GM18870 (cell line): Measurements from ENCODE around the gene CLCNKA.
"Not testable (repeated sequence)": the region's sequence is repeated elsewhere in the genome, so short reads cannot be mapped to it uniquely, and the experiment has no call there.

Source experiments
- ATAC-seq: cut with Tn5 transposase; IDR thresholded peaks from one replicate; pipeline ENCODE4 v1.9.1; 2021; ENCODE audit warnings: moderate library complexity; ENCODE audit not compliant: unreplicated experiment

CLCNKA gene

DNA sequence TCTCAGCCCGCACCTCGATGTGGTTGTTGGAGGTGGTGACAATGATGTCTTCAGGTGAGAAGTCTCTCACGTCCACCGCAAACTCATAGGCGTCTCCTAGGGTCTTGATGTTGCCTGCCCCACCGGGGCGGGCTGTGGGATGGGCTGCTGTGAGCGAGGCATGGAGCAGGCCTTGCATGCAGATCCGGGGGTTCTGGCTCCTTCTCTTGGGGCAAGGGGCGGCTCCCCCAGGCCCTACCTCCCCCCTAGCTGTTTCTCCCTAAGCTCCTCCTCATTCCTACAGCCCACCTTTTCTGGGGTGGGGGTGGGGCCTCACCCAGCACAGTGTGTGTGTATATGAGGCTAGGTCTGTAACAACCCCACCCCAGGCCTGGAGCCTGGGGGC, 4.8 kb upstream of the CLCNKA start:
- no peak for ATAC-seq

DNA sequence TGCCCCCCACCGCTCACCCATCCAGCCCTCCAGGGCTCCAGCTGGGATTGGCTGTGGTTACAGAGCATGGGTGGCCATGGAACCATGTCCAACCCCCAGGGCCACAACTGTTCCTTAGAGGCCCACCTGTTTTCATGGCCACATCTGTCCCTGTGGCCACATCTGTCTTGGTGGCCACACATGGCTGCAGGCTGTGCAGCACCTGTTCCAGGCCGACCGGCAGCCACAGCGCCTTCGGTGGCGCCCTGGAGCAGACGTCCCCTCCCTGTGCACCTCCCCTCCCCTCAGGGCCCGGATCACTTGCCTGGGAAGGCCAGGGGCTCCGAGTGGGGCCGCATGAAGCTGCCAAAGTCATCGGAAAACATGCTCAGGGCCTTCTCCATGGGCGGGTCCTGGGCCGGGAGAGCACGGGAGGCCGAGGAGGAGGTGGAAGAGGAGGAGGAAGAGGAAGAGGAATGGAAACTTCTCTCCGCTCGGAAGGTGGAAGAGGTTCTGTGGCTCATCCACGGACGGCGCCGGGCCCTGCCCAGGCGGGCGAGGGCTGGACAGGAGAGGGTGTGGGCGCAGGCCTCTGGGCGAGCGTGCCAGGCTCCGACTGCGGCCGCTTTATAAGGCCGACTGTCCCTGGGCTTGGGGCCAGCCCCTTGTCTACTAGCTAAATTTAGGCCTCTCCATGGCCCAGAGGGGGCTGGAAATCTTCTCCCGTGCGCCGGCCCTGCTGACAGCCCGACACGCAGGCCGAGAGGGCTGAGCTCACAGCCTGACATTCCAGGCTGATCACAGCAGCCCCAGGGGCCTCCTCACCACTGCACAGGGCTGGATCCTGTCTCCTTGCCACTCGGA, 4.2 kb upstream of the CLCNKA start, which contains the start of gene HSPB7:
Gene HSPB7 (minus strand): TSS at position 583 of the 843 bp plus-strand sequence. CDS start 80 bp downstream, at position 503.
- ATAC-seq, result no peak

DNA sequence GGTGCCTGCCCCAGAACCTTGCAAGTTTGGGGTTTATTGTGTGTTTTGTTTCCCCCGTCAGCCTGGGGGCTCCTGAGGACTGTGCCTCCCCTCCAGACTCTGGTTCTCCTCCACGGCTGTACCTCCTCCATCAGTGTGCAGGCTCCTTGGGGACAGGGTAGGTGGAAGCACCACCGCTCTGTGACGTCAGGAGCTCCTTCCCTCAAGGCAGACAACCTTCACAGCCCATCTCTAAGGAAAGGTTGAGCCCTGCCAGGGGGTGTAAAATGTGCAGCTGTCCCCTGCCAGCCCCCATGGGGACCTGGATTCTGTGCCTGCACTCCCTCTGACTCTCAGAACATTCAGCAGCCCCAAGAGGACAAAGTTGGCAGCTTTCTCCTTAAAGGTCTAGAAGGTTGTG, 3.5 kb upstream of the CLCNKA start:
- no peak for ATAC-seq

DNA sequence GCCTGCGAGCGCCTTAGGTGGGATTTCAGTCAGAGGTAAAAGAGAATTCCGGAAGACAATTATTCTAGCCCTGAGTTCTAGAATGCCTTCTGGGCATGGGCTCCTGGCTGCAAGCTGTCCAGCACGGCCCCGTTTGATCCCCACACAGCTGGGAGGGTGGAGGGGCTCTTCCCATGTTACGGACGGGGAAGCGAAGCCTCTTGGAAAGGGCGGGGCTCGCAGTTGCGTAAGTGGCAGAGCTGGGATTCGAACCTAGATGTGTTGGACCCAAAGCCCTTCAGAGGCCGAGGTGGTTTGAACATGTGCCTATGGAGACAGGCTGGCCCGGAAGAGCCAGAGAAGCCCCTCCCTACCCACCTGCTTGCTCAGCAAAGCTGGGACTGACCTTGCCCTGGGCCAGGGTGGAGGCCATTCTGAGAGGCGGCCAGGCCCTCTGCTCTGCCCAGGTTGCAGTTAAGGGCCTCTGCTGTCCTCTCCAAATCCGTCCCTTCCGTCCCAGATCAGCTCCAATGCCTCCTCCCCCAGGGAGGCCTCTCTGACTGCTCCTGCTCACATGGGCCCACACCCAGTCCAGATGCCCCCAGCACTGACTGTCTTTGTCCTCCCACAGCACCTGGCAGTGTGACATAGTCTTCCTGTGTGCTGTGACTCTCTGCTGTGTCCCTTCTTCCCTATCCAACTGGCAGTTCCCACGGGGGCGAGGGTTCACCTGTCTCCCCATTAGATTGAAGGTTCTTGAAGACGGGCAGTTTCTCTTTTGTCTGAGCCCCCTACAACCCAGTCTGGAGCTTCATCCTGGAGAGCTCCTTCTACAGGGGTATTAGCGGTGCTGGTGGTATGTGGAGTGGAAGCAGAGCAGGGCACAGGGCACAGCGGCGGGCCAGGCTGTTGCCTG, 2.8 kb upstream of the CLCNKA start:
- ATAC-seq, result no peak

DNA sequence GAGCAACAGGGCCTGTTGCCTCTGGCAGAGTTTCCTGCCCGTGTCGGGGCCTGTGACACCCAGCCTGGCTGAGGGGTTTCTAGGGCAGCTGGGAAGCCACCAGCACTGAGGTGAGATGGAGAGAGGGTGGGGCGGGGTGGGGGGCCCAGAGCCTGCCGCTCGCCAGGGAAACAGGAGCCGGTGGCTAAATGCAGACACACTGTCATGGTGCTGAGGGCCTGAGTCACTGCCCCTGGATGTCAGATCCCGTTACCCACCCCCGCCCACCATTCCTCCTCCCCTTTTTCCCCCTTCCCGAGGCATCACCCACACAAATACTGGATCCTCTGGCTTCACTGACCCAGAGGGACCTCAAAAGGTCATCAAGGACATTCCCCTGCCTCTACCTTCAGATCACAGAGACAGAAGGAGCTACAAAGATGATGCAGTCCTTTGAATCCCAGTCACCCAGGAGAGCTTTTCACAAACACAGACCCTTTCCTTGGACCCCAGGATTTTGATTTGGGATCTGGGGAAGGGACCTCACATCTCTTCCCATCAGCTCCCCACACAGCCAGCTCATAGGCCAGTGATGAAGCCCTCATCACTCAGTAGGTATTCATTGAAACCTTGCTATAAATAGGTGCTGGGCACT, 2.1 kb upstream of the CLCNKA start:
- ATAC-seq, result no peak

DNA sequence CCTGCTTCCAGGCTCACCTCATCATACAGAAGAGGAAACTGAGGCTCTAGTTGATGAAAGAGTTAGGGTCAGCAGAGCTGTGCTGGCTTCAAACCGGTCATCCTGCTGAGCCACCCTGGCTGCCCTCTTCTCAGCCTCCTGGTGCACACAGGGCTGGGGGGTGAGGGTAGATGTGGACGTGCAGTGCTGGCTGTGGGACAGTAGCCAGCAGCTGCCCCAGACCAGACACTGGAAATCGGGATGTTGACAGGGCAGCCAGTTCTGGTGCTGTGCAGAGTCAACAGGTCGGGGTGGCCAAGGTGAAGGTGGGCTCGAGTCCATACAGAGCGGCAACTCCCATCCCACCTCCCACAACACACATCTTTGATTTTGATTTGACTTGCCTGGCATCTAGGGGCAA, 1.5 kb upstream of the CLCNKA start:
- no peak for ATAC-seq

DNA sequence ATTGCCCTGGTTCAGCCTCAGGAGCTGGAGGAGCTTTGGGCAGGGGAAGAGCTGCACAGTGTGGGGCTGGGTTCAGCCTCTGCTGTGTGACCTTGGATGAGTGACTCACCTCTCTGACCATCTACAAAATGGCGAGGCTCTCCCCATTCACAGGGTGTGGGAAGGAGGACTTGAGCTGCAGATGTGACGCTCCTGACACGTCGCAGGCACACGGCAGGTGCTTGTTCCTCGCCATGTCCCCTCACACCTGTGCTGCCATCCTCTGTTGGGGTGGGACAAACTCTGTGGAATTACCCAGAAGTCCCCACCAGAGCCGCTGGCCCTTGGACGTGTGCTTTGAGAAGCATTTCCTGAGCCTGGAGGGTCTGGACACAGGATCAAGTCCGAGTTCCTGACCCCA, 958 bp upstream of the CLCNKA start:
- ATAC-seq, result not testable (repeated sequence)

DNA sequence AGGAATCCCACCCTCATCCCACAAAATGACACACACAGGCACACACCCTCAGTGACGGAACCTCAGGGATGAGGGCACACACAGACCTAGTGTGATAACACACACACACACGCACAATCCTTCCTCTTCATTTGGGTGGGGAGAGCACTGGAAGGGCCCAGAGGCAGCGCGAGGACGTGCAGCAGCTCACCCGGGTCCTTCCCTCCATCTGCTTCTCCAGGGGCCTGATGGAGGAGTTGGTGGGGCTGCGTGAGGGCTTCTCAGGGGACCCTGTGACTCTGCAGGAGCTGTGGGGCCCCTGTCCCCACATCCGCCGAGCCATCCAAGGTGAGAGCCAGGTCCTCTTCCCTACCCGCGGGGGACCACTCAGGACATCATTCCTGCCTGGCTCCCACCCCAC, 557 bp downstream of the CLCNKA start:
- ATAC-seq, result no peak

DNA sequence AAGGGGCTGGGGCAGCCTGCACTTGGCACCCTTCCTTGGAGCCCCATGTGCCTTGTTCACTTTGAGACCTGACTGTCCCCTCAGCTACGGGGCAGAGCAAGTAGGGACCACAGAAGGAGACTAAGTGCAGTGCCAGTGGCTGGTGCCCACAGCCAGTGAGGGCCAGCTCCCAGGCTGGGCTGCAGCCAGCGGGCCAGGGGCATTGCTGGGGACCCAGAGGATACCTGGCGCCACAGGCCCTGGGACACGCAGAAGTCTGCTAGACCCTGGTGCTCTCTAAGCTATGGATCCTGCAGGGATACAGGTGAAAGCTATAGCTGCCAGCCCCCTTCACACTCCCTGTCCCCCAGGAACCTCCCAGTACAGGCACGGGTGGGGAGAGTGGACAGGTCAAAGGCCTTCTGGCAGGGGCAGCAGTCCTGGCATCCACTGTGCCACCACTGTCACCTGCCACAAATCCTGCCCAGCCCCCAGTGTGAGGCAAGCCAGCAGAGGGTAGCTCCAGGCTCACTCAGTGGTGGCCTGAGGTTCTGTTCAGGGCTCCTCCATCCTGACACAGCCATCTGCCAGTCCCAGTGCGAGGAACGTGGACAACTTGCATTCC, 1.3 kb downstream of the CLCNKA start:
- ATAC-seq, result no peak

DNA sequence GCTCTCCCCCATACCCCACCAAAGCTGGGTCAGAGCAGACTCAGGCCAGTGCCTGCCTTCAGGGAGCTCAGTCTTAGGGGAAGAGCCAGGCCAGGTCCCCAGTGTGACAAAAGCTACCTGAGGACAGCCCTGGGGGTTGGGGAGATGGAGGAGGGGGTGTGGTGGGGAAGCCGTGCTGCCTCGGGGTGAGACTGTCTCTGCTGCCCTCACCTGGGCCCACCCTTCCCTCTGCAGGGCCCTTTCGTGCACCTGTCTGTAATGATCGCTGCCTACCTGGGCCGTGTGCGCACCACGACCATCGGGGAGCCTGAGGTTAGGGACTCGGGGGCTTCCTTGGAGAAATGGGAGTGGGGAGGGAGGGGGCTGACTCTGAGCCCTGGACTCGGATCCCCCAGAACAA, 4.5 kb downstream of the CLCNKA start:
- ATAC-seq, result not testable (repeated sequence)

DNA sequence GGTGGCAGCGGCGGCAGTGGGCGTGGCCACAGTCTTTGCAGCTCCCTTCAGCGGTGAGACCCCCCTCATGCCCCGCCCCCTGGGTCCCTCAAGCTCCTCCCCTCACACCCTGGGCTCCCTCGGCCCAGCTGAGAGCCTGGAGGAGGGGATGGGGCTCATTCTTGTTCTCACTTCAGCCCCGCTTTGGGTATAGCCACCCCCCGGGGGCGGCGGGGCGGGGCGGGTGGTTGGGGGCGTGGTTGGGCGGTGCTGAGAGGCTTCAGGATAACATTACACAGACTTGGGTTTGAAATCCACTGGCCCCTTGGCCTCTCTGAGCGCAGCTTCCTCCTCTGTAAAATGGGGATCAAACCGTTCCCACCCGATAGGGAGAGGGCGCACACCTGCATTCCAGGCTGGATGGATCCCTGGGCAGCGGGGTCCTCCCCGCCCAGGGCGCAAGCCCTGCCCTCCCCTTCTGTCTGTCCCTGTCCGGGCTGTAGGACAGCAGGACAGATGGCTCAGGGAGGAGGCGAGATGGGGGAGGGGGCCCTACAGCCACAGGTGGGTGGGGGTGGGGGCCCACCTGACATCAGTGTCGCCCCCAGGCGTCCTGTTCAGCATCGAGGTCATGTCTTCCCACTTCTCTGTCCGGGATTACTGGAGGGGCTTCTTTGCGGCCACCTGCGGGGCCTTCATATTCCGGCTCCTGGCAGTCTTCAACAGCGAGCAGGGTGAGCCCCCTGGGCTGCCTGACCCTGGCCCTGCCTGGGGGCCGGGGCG, 5.1 kb downstream of the CLCNKA start:
- no peak for ATAC-seq

DNA sequence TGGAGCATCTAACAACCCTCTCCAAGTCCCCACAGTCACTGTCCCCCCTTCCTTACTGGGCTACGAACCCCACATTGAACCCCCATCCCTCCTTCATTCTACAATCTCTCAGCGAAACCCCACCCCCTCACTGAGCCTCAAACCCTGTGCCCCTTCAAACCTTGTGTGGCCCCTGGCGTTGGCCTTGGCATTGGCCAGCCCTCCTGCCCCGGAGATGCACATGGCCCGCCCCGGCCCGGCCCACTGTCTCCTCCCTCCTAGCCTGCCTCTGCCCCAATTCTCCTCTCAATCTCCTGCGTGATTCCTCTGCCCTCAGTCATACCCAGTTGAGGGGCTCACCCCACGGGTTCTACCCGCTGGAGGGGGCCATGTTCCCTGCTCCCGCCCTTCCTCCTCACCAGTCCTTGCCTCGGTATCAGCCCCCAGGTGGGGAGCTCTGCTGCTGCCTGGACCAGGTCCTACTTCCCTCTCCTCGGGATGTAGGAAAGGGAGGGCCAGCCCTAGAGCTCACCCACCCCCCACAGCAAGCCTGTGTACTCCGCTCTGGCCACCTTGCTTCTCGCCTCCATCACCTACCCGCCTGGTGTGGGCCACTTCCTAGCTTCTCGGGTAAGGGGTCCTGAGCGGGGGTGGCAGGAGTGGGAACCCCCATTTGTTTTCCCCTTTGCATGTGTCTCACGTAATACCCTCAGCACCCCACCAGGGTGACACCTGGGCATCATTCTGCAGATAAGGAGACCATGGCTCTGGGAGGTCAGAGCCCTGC, 6.6 kb downstream of the CLCNKA start:
- no peak for ATAC-seq

DNA sequence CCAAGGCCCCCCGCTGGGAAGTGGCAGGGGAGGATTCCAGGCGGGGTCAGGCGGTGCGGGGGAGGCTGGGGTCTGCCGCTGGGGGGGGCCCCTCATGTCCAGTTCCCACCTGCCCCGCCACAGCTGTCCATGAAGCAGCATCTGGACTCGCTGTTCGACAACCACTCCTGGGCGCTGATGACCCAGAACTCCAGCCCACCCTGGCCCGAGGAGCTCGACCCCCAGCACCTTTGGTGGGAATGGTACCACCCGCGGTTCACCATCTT, 7.1 kb downstream of the CLCNKA start:
- ATAC-seq, result not testable (repeated sequence)

DNA sequence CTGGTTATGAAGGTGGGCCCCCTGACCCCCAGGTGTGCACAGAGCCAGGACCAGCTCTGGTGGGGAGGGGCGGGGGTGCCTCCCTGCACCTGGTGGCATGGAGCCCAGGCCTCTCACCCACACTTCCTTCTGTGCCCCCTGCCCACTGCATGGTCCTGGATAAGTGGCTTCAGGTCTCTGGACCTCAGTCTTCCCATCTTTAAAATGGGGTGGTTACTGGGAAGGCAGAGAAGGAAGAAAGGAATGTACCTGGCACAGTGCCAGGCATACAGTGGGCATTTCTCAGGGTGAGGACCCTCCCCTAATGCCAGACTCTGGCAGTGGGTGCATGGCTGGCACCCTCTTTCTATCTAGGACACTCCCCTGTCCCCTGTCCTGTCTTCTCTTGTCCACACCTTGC, 7.5 kb downstream of the CLCNKA start:
- ATAC-seq, result no peak

DNA sequence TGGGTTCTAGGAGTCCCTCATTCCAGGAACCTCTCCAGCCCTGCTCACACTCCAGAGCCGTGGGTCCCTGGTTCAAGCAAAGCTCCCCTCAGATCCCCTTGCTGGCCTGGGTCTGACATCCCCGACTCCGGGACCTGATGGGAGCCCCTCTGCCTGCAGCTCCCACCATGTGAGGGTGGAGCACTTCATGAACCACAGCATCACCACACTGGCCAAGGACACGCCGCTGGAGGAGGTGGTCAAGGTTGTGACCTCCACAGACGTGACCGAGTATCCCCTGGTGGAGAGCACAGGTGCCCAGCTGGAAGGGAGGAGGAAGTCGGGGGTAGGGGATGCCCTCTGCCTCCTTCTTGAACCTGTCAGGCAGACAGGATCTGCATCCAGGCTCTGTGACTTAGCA, 9.7 kb downstream of the CLCNKA start:
- ATAC-seq, result no peak

DNA sequence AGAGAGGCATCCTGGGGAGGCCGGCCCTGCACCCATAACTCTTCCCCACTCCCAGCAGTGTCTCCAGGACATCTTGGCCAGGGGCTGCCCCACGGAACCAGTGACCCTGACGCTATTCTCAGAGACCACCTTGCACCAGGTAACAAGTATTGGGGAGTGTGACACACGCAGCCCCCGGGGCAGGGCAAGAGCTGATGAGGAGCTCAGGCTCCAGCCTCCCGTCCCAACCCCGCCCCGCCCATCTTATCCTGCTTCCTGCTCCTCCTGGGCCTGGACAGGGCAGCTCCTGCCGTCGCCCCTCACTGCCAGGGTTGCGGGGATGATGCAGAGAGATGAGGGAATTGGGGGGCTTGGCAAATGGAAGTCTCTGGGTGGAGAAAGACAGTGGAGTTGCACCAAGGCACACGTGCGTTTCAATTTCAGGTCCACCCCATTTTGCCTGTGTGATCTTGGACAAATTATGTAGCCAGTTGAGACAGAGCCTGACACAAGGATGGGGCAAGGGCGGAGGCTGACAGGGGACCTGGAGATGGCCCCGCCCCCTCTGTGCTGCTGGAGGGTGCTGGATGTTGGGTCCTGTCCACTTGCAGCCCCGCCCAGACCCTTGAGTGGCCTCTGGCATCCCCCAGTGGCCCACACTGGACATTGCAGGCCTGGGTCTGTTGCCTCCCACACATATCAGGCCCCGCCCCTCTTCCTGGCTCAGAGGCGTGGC, 10.7 kb downstream of the CLCNKA start:
- no peak for ATAC-seq

DNA sequence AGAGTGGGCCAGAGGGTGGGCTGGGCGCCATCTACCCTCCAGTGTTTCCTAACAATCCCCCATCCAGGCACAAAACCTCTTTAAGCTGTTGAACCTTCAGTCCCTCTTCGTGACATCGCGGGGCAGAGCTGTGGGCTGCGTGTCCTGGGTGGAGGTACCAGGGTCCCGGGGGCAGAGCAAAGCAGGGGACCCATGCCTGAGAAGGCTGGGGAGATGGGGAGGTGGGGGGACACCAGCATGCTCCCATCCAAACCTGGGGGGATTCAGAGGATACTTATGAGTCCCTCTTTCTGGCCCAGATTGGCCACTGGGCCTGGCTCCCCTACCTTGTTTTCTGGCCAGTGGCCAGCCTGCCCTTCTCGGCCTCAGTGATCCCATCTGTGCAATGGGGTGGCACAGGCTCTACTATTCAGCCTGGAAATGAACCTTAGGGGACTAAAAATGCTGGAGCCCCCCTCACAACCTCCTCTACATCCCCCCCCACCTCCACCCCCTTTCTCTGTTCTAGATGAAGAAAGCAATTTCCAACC, 11.3 kb downstream of the CLCNKA start:
- ATAC-seq, result not testable (repeated sequence)

DNA sequence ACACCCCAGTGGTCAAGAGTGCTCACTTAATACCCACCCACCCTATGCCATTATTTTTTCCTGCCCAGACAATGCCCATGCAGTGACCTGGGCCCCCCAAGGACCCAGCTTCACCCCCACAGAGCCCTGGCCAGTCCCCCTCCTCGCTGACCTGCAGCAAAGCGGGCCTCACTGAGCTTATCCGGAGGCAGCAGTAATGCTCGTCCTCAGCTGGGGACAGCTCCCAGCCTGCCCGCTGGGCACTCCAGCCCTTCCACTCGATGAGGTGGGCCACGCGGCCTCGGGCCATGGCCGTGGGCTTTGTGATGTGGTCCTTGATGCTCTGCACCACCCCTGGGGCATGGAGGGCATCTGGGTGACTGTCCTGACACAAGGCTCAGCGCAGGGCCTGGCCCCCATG, 14.6 kb downstream of the CLCNKA start:
- not testable (repeated sequence) for ATAC-seq

DNA sequence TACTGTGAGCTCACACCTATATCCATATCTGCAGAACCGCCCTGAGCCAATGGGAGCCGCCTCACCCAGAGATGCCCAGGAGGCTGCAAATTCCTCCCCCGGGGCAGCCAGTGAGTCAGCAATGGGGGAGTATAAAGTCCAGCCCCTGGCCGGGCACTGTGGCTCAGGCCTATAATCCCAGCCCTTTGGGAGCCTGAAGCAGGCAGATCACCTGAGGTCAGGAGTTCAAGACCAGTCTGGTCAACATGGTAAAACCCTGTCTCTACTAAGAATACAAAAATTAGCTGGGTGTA, 16.7 kb downstream of the CLCNKA start:
- ATAC-seq, result no peak
